NB4 (cell line): ENCODE results near the gene PDE7B.

Source experiments
- MAX ChIP-seq: IDR thresholded peaks from 2 replicates; pipeline ENCODE4 v1.6.1; 2011; ENCODE audit warnings: low read depth, low read length
- MYC ChIP-seq: IDR thresholded peaks from 2 replicates; pipeline ENCODE4 v1.6.1; 2011; ENCODE audit warnings: low read depth, low read length
- POLR2A ChIP-seq: IDR thresholded peaks from 2 replicates; pipeline ENCODE4 v1.6.1; 2011; ENCODE audit warnings: mild to moderate bottlenecking; ENCODE audit not compliant: insufficient read length; ENCODE audit errors: extremely low read depth
- TF ChIP-seq, protein P1 (sequence below): IDR thresholded peaks from one replicate; pipeline ENCODE4 v1.5.1; 2012; ENCODE audit warnings: low read depth, low read length

DNA sequence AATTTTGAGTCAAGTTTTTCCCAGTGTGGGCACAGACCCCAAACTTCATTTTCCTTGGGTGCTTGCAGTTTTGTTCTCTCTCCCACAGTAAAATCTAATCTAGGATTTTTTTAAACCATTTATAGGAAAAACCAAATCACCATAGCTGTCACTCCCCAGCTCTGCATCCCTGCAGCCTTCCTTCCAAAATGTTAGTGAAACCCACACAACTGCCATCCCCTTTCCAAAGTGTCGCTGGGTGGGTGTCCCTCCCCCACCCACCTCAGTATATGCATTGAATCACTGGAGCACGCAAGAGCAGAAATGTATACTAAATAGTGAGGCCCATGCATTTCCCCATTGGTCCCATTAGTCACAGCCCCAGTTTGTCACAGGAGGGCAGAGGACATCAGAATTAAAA is 260.3 kb downstream of the PDE7B start:
- TF ChIP-seq MAX (no peak), POLR2A (no peak), MYC (no peak)
- TF ChIP-seq, protein P1, sequence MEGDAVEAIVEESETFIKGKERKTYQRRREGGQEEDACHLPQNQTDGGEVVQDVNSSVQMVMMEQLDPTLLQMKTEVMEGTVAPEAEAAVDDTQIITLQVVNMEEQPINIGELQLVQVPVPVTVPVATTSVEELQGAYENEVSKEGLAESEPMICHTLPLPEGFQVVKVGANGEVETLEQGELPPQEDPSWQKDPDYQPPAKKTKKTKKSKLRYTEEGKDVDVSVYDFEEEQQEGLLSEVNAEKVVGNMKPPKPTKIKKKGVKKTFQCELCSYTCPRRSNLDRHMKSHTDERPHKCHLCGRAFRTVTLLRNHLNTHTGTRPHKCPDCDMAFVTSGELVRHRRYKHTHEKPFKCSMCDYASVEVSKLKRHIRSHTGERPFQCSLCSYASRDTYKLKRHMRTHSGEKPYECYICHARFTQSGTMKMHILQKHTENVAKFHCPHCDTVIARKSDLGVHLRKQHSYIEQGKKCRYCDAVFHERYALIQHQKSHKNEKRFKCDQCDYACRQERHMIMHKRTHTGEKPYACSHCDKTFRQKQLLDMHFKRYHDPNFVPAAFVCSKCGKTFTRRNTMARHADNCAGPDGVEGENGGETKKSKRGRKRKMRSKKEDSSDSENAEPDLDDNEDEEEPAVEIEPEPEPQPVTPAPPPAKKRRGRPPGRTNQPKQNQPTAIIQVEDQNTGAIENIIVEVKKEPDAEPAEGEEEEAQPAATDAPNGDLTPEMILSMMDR = no peak
